HepG2 (cell line): ENCODE measurements around the gene RABGAP1L. TPM values are rescaled to one million over a fixed set of nuclear protein-coding genes. Genes with fewer than 3 reads are reported as not detected.

Experiments
- ATAC-seq: fragments of 200-7000 bp; cut with Tn5 transposase; 3 replicates; pipeline ENCODE4 v1.9.1; 2020; ENCODE audit warnings: mild to moderate bottlenecking, moderate library complexity
- BruUV-seq: library from RNA; stranded (reverse); fragments of 400-500 nt; replicated peaks from 2 replicates; lab custom pipeline; 2021; lab: Mats Ljungman, UMichigan
- CTCF ChIA-PET: fragments of 300-600 bp; formaldehyde crosslinking; extraction: SDS; loops from one replicate; lab custom pipeline; 2021; ENCODE audit warnings: low total read pairs, inconsistent platforms, low intra/inter-chr PET ratio; lab: Yijun Ruan, JAX
- POLR2A ChIA-PET: fragments of 350-600 bp; sonication (Branson Sonifier 250); formaldehyde crosslinking; loops from one replicate; lab custom pipeline; 2020; ENCODE audit warnings: antibody characterized with exemption, inconsistent platforms; lab: Yijun Ruan, JAX
- DNase-seq: peaks from one replicate; pipeline ENCODE4 v3.0.0-alpha.2; 2015; ENCODE audit warnings: low spot score
- FAIRE-seq: peaks from 3 replicates; lab custom pipeline; 2011; peaks lifted over from hg19 to GRCh38; lab: Jason Lieb, UNC
- H2AFZ ChIP-seq: one replicate; pipeline ENCODE4 v1.6.1; 2011; ENCODE audit warnings: low read length, inconsistent platforms
- H3K27ac ChIP-seq: fragments of 300-600 bp; 3 replicates; pipeline ENCODE4 v1.8.0; 2011; ENCODE audit warnings: mixed run types, mild to moderate bottlenecking, mixed read lengths, low read length, inconsistent platforms; ENCODE audit not compliant: insufficient read depth; ENCODE audit errors: extremely low read length
- H3K27me3 ChIP-seq, 2 experiments: fragments of 200-600 bp in 1 of 2; 2 replicates in 1 of 2; 3 replicates in 1 of 2; pipeline versions ENCODE4 v1.6.0 to v1.8.0; 2011; ENCODE audit warnings: low read length in 2 of 2, mild to moderate bottlenecking in 2 of 2, moderate library complexity in 2 of 2, inconsistent platforms in 1 of 2; ENCODE audit not compliant: insufficient read depth in 2 of 2, control insufficient read depth in 1 of 2
- H3K36me3 ChIP-seq, 2 experiments: fragments of 200-600 bp in 1 of 2; replicated peaks in 1 of 2; 2 replicates in 1 of 2; 3 replicates in 1 of 2; pipeline versions ENCODE4 v1.5.1 to v1.8.0; 2011; ENCODE audit warnings: low read length in 2 of 2, inconsistent platforms in 1 of 2; ENCODE audit not compliant: insufficient read depth in 2 of 2, control insufficient read depth in 1 of 2
- H3K4me1 ChIP-seq: 2 replicates; pipeline ENCODE4 v1.5.1; 2012; ENCODE audit warnings: low read length, inconsistent platforms; ENCODE audit not compliant: insufficient read depth
- H3K4me2 ChIP-seq: 2 replicates; pipeline ENCODE4 v1.6.0; 2011; ENCODE audit warnings: low read depth, low read length, inconsistent platforms
- H3K4me3 ChIP-seq, 3 experiments: fragments of 200-600 bp in 1 of 3; sonication (generic), shearing (Covaris generic) in 1 of 3; replicated peaks in 1 of 3; 2 replicates each; pipeline ENCODE4 v1.5.1; 2011 to 2016; ENCODE audit warnings: low read length in 3 of 3, inconsistent platforms in 2 of 3, low read depth in 2 of 3, mild to moderate bottlenecking in 2 of 3, control low read depth in 1 of 3, mixed read lengths in 1 of 3; ENCODE audit not compliant: insufficient read depth in 1 of 3
- H3K79me2 ChIP-seq: one replicate; pipeline ENCODE4 v1.6.1; 2011; ENCODE audit warnings: low read length, inconsistent platforms; ENCODE audit not compliant: insufficient read depth
- H3K9ac ChIP-seq: 2 replicates; pipeline ENCODE4 v1.6.0; 2011; ENCODE audit warnings: mild to moderate bottlenecking, low read depth, low read length, inconsistent platforms; ENCODE audit not compliant: insufficient read depth
- H3K9me3 ChIP-seq: 2 replicates; pipeline ENCODE4 v1.5.1; 2012; ENCODE audit warnings: mild to moderate bottlenecking, low read length
- H4K20me1 ChIP-seq: 2 replicates; pipeline ENCODE4 v1.6.0; 2011; ENCODE audit warnings: inconsistent platforms, mild to moderate bottlenecking, low read length, moderate library complexity; ENCODE audit not compliant: insufficient read depth
- ARNTL ChIP-seq: sonication (generic); formaldehyde crosslinking; IDR thresholded peaks from 2 replicates; pipeline ENCODE4 v1.4.0; 2020; ENCODE audit warnings: mild to moderate bottlenecking, missing genetic modification reagents
- HNRNPLL ChIP-seq: fragments of 200-400 bp; formaldehyde crosslinking; IDR thresholded peaks from 2 replicates; pipeline ENCODE4 v1.6.1; 2017; ENCODE audit warnings: mild to moderate bottlenecking, low read depth, low read length; ENCODE audit not compliant: poor library complexity, severe bottlenecking
- NFYC ChIP-seq: IDR thresholded peaks from 2 replicates; pipeline ENCODE4 v1.6.1; 2016; ENCODE audit warnings: missing genetic modification reagents, missing compliant biosample characterization
- PAXIP1 ChIP-seq: sonication (generic); formaldehyde crosslinking; conservative IDR thresholded peaks from 2 replicates; pipeline ENCODE4 v1.4.0; 2020; ENCODE audit warnings: mild to moderate bottlenecking, missing genetic modification reagents, moderate library complexity
- PCBP2 ChIP-seq: fragments of 200-400 bp; formaldehyde crosslinking; optimal IDR thresholded peaks from 2 replicates; pipeline ENCODE3; 2018; ENCODE audit warnings: low read length, low read depth; ENCODE audit not compliant: poor library complexity, severe bottlenecking
- PRMT3 ChIP-seq: sonication (generic); formaldehyde crosslinking; IDR thresholded peaks from 2 replicates; pipeline ENCODE4 v1.8.1; 2022; ENCODE audit warnings: low read depth, mild to moderate bottlenecking, moderate library complexity, missing genetic modification reagents, borderline replicate concordance
- SMAD9 ChIP-seq: sonication (generic); formaldehyde crosslinking; IDR thresholded peaks from 2 replicates; pipeline ENCODE4 v1.5.1; 2020; ENCODE audit warnings: mild to moderate bottlenecking, missing genetic modification reagents
- ZBTB37 ChIP-seq: sonication (generic); formaldehyde crosslinking; IDR thresholded peaks from 2 replicates; pipeline ENCODE4 v1.4.0; 2020; ENCODE audit warnings: mild to moderate bottlenecking, missing genetic modification reagents
- ZNF33A ChIP-seq: sonication (generic); formaldehyde crosslinking; IDR thresholded peaks from 2 replicates; pipeline ENCODE4 v1.5.1; 2020; ENCODE audit warnings: missing genetic modification reagents, mild to moderate bottlenecking, moderate library complexity, borderline replicate concordance
- ZNF44 ChIP-seq: sonication (generic); formaldehyde crosslinking; IDR thresholded peaks from 2 replicates; pipeline ENCODE4 v1.5.1; 2020; ENCODE audit warnings: mild to moderate bottlenecking, missing genetic modification reagents
- ZNF589 ChIP-seq: sonication (generic); formaldehyde crosslinking; conservative IDR thresholded peaks from 2 replicates; pipeline ENCODE4 v1.8.0; 2022; ENCODE audit warnings: mild to moderate bottlenecking, moderate library complexity, missing genetic modification reagents
- WGBS: methylation state at CpG from one replicate; pipeline ENCODE4 v1.1.6; 2017; ENCODE audit warnings: low lambda C conversion rate; 5-methylcytosine and 5-hydroxymethylcytosine counted together
- in situ Hi-C: cut with HindIII; loops from 2 replicates; pipeline ENCODE4 v1.10.0; 2017; ENCODE audit warnings: low pct_unique_long_range_greater_than_20kb; ENCODE audit not compliant: extremely low pct_ligation_motif_present
- intact Hi-C: fragments of 100-400 bp; cut with micrococcal nuclease; formaldehyde crosslinking; loops from one replicate; pipeline ENCODE4 v1.10.0; 2022; ENCODE audit not compliant: unreplicated experiment
- polyA plus RNA-seq, 8 experiments: library from polyadenylated mRNA; depleted of rRNA in 3 of 8; stranded (reverse) in 7 of 8; unstranded in 1 of 8; fragments of >200 nt; fragmentation: Illumina TruSeq in 4 of 8; extraction: Trizol in 4 of 8; gene quantifications; 2 replicates each; pipeline versions ENCODE4 v1.2.1 to v1.2.3, GENCODE V29; 2011 to 2016; ENCODE audit warnings: low read depth in 4 of 8, missing spikeins in 1 of 8, mixed read lengths in 1 of 8; ENCODE audit not compliant: insufficient read depth in 1 of 8
- total RNA-seq, 5 experiments: library from RNA; depleted of rRNA; stranded (reverse); fragments of >200 nt; fragmentation: Illumina TruSeq; extraction: Trizol; gene quantifications; 2 replicates each; pipeline ENCODE4 v1.2.3, GENCODE V29; 2016; ENCODE audit warnings: low read depth in 1 of 5
- TF ChIP-seq, protein P1 (sequence below): IDR thresholded peaks from 2 replicates; pipeline ENCODE4 v1.6.1; 2016; ENCODE audit warnings: missing compliant biosample characterization, missing genetic modification reagents, borderline replicate concordance
- TF ChIP-seq, protein P2 (sequence below): sonication (generic); formaldehyde crosslinking; IDR thresholded peaks from 2 replicates; pipeline ENCODE4 v1.5.0; 2020; ENCODE audit warnings: mild to moderate bottlenecking, missing genetic modification reagents

Gene RABGAP1L
- total and polyA plus RNA-seq, 2 of the 13 experiments (the other 11 are each of a cell fraction or from before 2014, with no cell fraction given): 7.9 to 22.6 TPM

- TF ChIP-seq PAXIP1 (CRISPR knock-in tag) (no peak), ZNF589 (CRISPR knock-in tag) (no peak)
- TF ChIP-seq, all 625 proteins: peak for 0
Measured at GRCh38 chr1:174265282-174265681, 106.0 kb downstream of the RABGAP1L start (continued).

DNA sequence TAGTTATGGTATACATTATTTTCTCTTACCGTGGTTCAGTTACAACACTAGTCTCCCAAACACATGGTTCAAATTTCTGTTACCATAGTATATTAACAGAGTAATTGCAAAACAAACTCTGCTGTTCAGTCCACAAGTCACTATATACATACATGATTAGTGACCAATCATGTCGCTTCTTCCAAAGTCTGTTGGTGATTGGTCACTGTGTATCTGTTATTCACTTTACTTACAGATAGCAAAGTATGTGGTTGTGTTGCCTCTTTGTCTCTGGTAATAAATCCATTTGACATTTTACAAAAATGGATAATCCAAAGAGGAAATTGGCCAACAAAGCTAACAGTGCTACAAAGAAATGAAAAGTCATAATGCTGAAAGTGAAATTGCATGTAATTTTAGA, 107.2 kb downstream of the RABGAP1L start:
- in situ Hi-C loops: loop anchor here (25.0 kb wide), 1 partner anchor 721 kb away; the partner anchor contains the start of gene CACYBP
- POLR2A ChIA-PET: no interaction called here
- DNase-seq: peak; percentile 75
- Histone ChIP-seq H3K9ac (peak overlapping the region; percentile 16; the same call in 1 of the 2 replicates), H4K20me1 (no peaks in the 10 kb centered on the region), H3K4me1 (peaks cover 62% of the 10 kb centered on the region), H3K4me3 (peak overlapping the region in 1 of 3 experiments; percentile 17; a peak in 1 of 6 replicates), H2AFZ (peak overlapping the region; percentile 18), H3K4me2 (peak overlapping the region; percentile 48), H3K9me3 (no peaks in the 10 kb centered on the region), H3K27me3 (no peaks in the 10 kb centered on the region), H3K36me3 (no peaks in the 10 kb centered on the region), H3K79me2 (no peaks in the 10 kb centered on the region), H3K27ac (peak overlapping the region; percentile 84)
- CTCF ChIA-PET: no interaction called here
- peak; percentile 87 for ATAC-seq
- WGBS: 20% methylated on average over 2 of the region's 2 CpGs
- intact Hi-C loops: loop anchor here (5.0 to 10.0 kb wide), 3 partner anchors 228 to 731 kb away; partner anchors contain the start of gene CACYBP
- FAIRE-seq: no peak
- BruUV-seq: no TSS peak
- no peak for TF ChIP-seq PCBP2
- no peak for TF ChIP-seq SMAD9 (CRISPR knock-in tag)
- TF ChIP-seq ZNF44 (CRISPR knock-in tag): no peak
- no peak for TF ChIP-seq ZNF33A
- TF ChIP-seq HNRNPLL: no peak
- TF ChIP-seq, protein P1, sequence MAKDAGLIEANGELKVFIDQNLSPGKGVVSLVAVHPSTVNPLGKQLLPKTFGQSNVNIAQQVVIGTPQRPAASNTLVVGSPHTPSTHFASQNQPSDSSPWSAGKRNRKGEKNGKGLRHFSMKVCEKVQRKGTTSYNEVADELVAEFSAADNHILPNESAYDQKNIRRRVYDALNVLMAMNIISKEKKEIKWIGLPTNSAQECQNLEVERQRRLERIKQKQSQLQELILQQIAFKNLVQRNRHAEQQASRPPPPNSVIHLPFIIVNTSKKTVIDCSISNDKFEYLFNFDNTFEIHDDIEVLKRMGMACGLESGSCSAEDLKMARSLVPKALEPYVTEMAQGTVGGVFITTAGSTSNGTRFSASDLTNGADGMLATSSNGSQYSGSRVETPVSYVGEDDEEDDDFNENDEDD (CRISPR knock-in tag): no peak
- peak; percentile 56 for TF ChIP-seq NFYC (CRISPR knock-in tag)
- no peak for TF ChIP-seq PRMT3 (CRISPR knock-in tag)
- TF ChIP-seq ZBTB37: no peak
- no peak for TF ChIP-seq ARNTL (CRISPR knock-in tag)
- TF ChIP-seq, protein P2, sequence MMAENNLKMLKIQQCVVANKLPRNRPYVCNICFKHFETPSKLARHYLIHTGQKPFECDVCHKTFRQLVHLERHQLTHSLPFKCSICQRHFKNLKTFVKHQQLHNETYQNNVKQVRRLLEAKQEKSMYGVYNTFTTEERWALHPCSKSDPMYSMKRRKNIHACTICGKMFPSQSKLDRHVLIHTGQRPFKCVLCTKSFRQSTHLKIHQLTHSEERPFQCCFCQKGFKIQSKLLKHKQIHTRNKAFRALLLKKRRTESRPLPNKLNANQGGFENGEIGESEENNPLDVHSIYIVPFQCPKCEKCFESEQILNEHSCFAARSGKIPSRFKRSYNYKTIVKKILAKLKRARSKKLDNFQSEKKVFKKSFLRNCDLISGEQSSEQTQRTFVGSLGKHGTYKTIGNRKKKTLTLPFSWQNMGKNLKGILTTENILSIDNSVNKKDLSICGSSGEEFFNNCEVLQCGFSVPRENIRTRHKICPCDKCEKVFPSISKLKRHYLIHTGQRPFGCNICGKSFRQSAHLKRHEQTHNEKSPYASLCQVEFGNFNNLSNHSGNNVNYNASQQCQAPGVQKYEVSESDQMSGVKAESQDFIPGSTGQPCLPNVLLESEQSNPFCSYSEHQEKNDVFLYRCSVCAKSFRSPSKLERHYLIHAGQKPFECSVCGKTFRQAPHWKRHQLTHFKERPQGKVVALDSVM (CRISPR knock-in tag): no peak
